ENCODE data around the gene CCT3.

DNA sequence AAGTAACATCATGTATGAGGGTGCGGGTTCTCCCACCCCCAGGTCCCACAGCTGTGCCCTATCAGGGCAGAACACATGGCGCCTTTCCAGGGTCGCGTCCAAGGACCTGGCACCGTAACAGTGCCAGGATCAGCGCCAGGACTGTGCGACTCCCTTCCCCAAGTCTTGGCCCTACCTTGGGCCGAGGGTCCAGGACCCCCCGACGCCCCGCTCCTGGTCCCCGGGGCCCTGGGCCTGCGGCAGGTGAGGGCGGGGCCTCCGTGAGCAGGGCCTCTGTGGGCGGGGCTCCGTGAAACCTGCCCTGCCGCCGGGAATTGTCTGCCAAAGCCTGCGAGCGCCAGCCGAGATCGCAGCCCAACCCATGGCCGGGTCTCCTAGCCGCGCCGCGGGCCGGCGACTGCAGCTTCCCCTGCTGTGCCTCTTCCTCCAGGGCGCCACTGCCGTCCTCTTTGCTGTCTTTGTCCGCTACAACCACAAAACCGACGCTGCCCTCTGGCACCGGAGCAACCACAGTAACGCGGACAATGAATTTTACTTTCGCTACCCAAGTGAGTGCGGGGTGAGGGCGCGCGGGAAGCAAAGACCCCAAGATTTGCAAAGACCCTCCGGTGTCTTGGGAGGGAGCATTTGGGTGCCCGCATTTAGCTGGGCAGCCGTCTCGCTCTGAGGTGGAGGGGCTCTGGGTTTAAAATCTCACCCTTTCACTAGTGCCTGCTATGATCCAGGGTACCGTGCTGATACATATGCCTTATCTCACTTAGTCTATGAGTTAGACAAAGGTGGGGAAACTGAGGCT, 31.0 kb upstream of the CCT3 start, which contains the start of gene RHBG:
- TF ChIP-seq, protein P1, sequence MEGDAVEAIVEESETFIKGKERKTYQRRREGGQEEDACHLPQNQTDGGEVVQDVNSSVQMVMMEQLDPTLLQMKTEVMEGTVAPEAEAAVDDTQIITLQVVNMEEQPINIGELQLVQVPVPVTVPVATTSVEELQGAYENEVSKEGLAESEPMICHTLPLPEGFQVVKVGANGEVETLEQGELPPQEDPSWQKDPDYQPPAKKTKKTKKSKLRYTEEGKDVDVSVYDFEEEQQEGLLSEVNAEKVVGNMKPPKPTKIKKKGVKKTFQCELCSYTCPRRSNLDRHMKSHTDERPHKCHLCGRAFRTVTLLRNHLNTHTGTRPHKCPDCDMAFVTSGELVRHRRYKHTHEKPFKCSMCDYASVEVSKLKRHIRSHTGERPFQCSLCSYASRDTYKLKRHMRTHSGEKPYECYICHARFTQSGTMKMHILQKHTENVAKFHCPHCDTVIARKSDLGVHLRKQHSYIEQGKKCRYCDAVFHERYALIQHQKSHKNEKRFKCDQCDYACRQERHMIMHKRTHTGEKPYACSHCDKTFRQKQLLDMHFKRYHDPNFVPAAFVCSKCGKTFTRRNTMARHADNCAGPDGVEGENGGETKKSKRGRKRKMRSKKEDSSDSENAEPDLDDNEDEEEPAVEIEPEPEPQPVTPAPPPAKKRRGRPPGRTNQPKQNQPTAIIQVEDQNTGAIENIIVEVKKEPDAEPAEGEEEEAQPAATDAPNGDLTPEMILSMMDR (IDR thresholded peaks at IDR 0.05; ENCODE audit: insufficient read depth, low read length, poor library complexity, severe bottlenecking): no peak
- no peak for TF ChIP-seq EZH2phosphoT487 (conservative IDR thresholded peaks at IDR 0.05; ENCODE audit: low read length)

Measured in SU-DHL-6 (cell line).